Left lung (tissue), 10 donors: Measurements from ENCODE around the gene RRP7A. TPM values are rescaled to one million over a fixed set of nuclear protein-coding genes. Genes with fewer than 3 reads are reported as not detected.
"Not testable (repeated sequence)": the region's sequence is repeated elsewhere in the genome, so short reads cannot be mapped to it uniquely, and the experiment has no call there.

Experiments used
- ATAC-seq: fragments of 200-7000 bp; cut with Tn5 transposase; one replicate; pipeline ENCODE4 v1.9.1; 2020; ENCODE audit warnings: moderate library complexity
- DNase-seq, 4 donors: peaks; one replicate each; pipeline ENCODE4 v3.0.0-alpha.2; 2013 to 2020
- H3K27ac ChIP-seq, 2 donors: fragments of 200-600 bp; sonication (generic) in 1 of 2; one replicate each; pipeline versions ENCODE4 v1.5.0 to v1.8.0; 2020 to 2021
- H3K27me3 ChIP-seq, 2 donors: fragments of 200-600 bp; sonication (generic) in 1 of 2; one replicate each; pipeline versions ENCODE4 v1.5.0 to v1.8.0; 2020 to 2021
- H3K36me3 ChIP-seq, 2 donors: fragments of 200-600 bp; sonication (generic) in 1 of 2; one replicate each; pipeline versions ENCODE4 v1.5.0 to v1.8.0; 2020 to 2021
- H3K4me1 ChIP-seq, 2 donors: fragments of 200-600 bp; one replicate each; pipeline ENCODE4 v1.8.0; 2021
- H3K4me3 ChIP-seq, 2 donors: fragments of 200-600 bp; sonication (generic) in 1 of 2; one replicate each; pipeline versions ENCODE4 v1.5.0 to v1.8.0; 2020 to 2021; ENCODE audit warnings: mild to moderate bottlenecking in 1 of 2
- H3K9me3 ChIP-seq, 2 donors: fragments of 200-600 bp; sonication (generic) in 1 of 2; one replicate each; pipeline versions ENCODE4 v1.5.0 to v1.8.0; 2020 to 2021
- CTCF ChIP-seq, 2 donors: fragments of 200-600 bp; sonication (generic) in 1 of 2; IDR thresholded peaks; one replicate each; pipeline versions ENCODE4 v1.5.0 to v1.8.0; 2021; ENCODE audit warnings: antibody characterized with exemption in 2 of 2
- intact Hi-C, 2 donors: fragments of 100-400 bp; cut with DNase I; formaldehyde crosslinking; loops; one replicate each; pipeline versions ENCODE4 v1.11.2 to v1.14.2; 2022
- polyA plus RNA-seq, 6 donors: library from polyadenylated mRNA; unstranded; fragments of 120-200 nt; gene quantifications; one replicate each; pipeline ENCODE4 v1.2.1, GENCODE V29; 2013; ENCODE audit not compliant: insufficient read length in 6 of 6
- total RNA-seq, 2 donors: library from RNA; stranded (reverse); fragmentation: NEBNext Ultra II Directional; extraction: Animal tissue kit (Norgen Biotek cat#: 25700); gene quantifications; one replicate each; pipeline ENCODE4 v1.2.1, GENCODE V29; 2021
- donor health status: DM: no; HTN: yes; CAD: no.
- donor health status: DM: no; HTN: no; CAD: no.

Gene RRP7A
- total and polyA plus RNA-seq, 8 donors = 25.7 to 57.1 (median 30.6) TPM

- intact Hi-C loops = no loop called here
- H3K36me3 ChIP-seq = no peaks in the 10 kb centered on the region
- no peak overlapping the region for H3K27ac ChIP-seq
- ATAC-seq (no peak), DNase-seq (no peak)
- no peaks in the 10 kb centered on the region for H3K9me3 ChIP-seq
- H3K27me3 ChIP-seq = no peaks in the 10 kb centered on the region
- TF ChIP-seq CTCF (IDR thresholded peaks at IDR 0.05) = no peak
- no peaks in the 10 kb centered on the region for H3K4me1 ChIP-seq
- H3K4me3 ChIP-seq = no peak overlapping the region
Observed at GRCh38 chr22:42490243-42490832, 29.3 kb downstream of the RRP7A start.

- no peak for TF ChIP-seq CTCF (IDR thresholded peaks at IDR 0.05)
- intact Hi-C loops = no loop called here
Observed at GRCh38 chr22:42489000-42489399, 30.6 kb downstream of the RRP7A start.

GRCh38 chr22:42484506-42484905 is 35.1 kb downstream of the RRP7A start:
- no peak for DNase-seq
- no peak for TF ChIP-seq CTCF (IDR thresholded peaks at IDR 0.05)
- no peaks in the 10 kb centered on the region for H3K36me3 ChIP-seq
- ATAC-seq = no peak
- H3K27ac ChIP-seq = no peak overlapping the region
- intact Hi-C loops = no loop called here
- H3K9me3 ChIP-seq = no peaks in the 10 kb centered on the region
- H3K4me1 ChIP-seq = no peaks in the 10 kb centered on the region
- peaks cover 0 to 10% of the 10 kb centered on the region in 2 donors for H3K27me3 ChIP-seq
- H3K4me3 ChIP-seq = no peak overlapping the region

More at GRCh38 chr22:42489000-42489399, 30.6 kb downstream of the RRP7A start:
- no peak for DNase-seq
- peaks cover 0 to 10% of the 10 kb centered on the region in 2 donors for H3K27me3 ChIP-seq
- H3K9me3 ChIP-seq = no peaks in the 10 kb centered on the region
- H3K4me3 ChIP-seq = no peak overlapping the region
- H3K36me3 ChIP-seq = no peaks in the 10 kb centered on the region
- no peaks in the 10 kb centered on the region for H3K4me1 ChIP-seq
- no peak for ATAC-seq
- no peak overlapping the region for H3K27ac ChIP-seq

- ATAC-seq, H3K4me1 ChIP-seq, H3K4me3 ChIP-seq, intact Hi-C loops, DNase-seq, H3K36me3 ChIP-seq, H3K9me3 ChIP-seq, H3K27ac ChIP-seq: not testable (repeated sequence)
- peaks cover 0 to 10% of the 10 kb centered on the region in 2 donors for H3K27me3 ChIP-seq
Observed at GRCh38 chr22:42483610-42484223, 35.9 kb downstream of the RRP7A start.

- H3K36me3 ChIP-seq = no peaks in the 10 kb centered on the region
- ATAC-seq = no peak
- intact Hi-C loops = no loop called here
- H3K4me3 ChIP-seq = no peak overlapping the region
- H3K27me3 ChIP-seq = no peaks in the 10 kb centered on the region
- no peak overlapping the region for H3K27ac ChIP-seq
- TF ChIP-seq CTCF (IDR thresholded peaks at IDR 0.05) = no peak
- DNase-seq = no peak
- H3K4me1 ChIP-seq = no peaks in the 10 kb centered on the region
- H3K9me3 ChIP-seq = no peaks in the 10 kb centered on the region
Observed at GRCh38 chr22:42475122-42475521, 44.5 kb downstream of the RRP7A start.
